Activated CD4-positive, alpha-beta memory T cell treated with anti-CD3 and anti-CD28 coated beads for 36 hours (primary cell): Measurements from ENCODE around the gene MCM9. TPM values are rescaled to one million over a fixed set of nuclear protein-coding genes. Genes with fewer than 3 reads are reported as not detected.

Experiments
- CTCF ChIA-PET: fragments of 350-600 bp; sonication (Branson Sonifier 250); formaldehyde crosslinking; loops from one replicate; lab custom pipeline; 2021; ENCODE audit warnings: antibody characterized with exemption, inconsistent platforms; lab: Charles Lee
- POLR2A ChIA-PET: fragments of 350-600 bp; sonication (Branson Sonifier 250); formaldehyde crosslinking; loops from one replicate; lab custom pipeline; 2021; ENCODE audit warnings: antibody characterized with exemption; lab: Charles Lee
- DNase-seq: peaks from one replicate; pipeline ENCODE4 v3.0.0-alpha.2; 2020
- H3K27ac Mint-ChIP-seq: one replicate; pipeline ENCODE4 v1.8.0; 2021; ENCODE audit warnings: mixed read lengths
- H3K27me3 Mint-ChIP-seq: one replicate; pipeline ENCODE4 v1.8.0; 2021; ENCODE audit warnings: mixed read lengths
- H3K36me3 Mint-ChIP-seq: one replicate; pipeline ENCODE4 v1.8.0; 2021; ENCODE audit warnings: mixed read lengths
- H3K4me1 Mint-ChIP-seq: one replicate; pipeline ENCODE4 v1.8.0; 2021; ENCODE audit warnings: low read depth, mixed read lengths
- H3K4me3 Mint-ChIP-seq: one replicate; pipeline ENCODE4 v1.8.0; 2021; ENCODE audit warnings: mild to moderate bottlenecking, mixed read lengths
- H3K9me3 Mint-ChIP-seq: one replicate; pipeline ENCODE4 v1.8.0; 2021; ENCODE audit warnings: mixed read lengths
- intact Hi-C: fragments of 100-400 bp; cut with micrococcal nuclease; formaldehyde crosslinking; loops from one replicate; pipeline ENCODE4 v1.15.1; 2023
- total RNA-seq, 2 experiments: library from RNA; stranded (reverse); gene quantifications; one replicate each; pipeline ENCODE4 v1.2.3, GENCODE V29; 2021

MCM9 gene
- total RNA-seq, 2 experiments from 2014 or later, result 14.4 to 14.7 TPM

DNA sequence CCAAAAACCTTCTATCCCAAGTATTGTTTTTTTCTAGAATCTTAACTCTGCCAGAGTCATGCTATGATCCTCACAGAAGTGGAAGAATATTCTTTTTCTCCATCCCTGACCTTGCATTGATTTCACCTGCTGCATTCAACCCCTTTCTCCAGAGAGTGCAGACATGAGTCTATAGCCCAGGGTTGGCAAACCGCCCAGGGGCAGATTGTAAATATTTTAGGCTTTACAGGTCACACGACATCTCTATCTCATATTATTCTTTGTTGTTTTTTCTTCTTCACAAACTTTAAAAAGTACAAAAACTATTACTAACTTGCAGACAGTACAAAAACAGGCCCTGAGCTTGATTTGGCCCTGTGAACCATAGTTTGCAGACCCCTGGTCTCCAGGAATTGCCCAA is 153.1 kb downstream of the MCM9 start:
- POLR2A ChIA-PET, result no interaction called here
- intact Hi-C loops, result no loop called here
- no peak for DNase-seq
- Mint-ChIP-seq H3K4me3 (no peak overlapping the region), H3K4me1 (peaks cover 13% of the 10 kb centered on the region), H3K27ac (no peak overlapping the region), H3K27me3 (no peaks in the 10 kb centered on the region), H3K36me3 (no peaks in the 10 kb centered on the region), H3K9me3 (no peaks in the 10 kb centered on the region)
- CTCF ChIA-PET, result no interaction called here

DNA sequence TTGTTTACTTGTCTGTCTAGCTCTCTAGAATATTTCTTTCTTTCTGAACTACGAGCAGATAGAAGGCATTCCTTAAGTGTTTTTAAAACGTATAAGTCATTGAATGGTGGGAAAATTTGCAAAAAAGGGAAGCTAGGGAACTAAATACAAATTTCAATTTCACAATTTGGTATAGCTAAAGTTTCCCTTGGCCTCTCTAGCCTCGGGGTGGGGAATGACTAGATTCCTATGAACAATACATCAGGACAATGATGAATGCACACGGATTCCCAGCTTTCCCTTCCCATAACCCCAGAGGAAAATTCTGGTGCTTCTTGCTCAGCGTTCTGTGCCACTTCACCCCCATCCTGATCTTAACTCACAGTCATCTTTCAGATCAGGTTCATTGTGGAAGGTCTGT is 154.3 kb downstream of the MCM9 start:
- POLR2A ChIA-PET, result no interaction called here
- peaks cover 20% of the 10 kb centered on the region for H3K4me1 Mint-ChIP-seq
- DNase-seq, result no peak

GRCh38 chr6:118776607-118777549 is 158.1 kb downstream of the MCM9 start:
- DNase-seq, result peak; percentile 79
- no peaks in the 10 kb centered on the region for H3K27me3 Mint-ChIP-seq
- H3K4me3 Mint-ChIP-seq, result no peak overlapping the region
- no peaks in the 10 kb centered on the region for H3K9me3 Mint-ChIP-seq
- H3K36me3 Mint-ChIP-seq, result no peaks in the 10 kb centered on the region
- H3K4me1 Mint-ChIP-seq, result peaks cover 20% of the 10 kb centered on the region
- CTCF ChIA-PET, result interaction anchor here (0.6 to 3.9 kb wide), 12 partner anchors 10 to 211 kb away, joined by 3 to 25 read pairs (median 4); no protein-coding TSS in a partner anchor
- intact Hi-C loops, result loop anchor here (1.0 to 5.0 kb wide), 7 partner anchors 11 to 495 kb away; partner anchors contain the start of gene CEP85L
- POLR2A ChIA-PET, result interaction anchor here (1.5 kb wide), 1 partner anchor 68 kb away, joined by 4 read pairs; no protein-coding TSS in a partner anchor
- H3K27ac Mint-ChIP-seq, result no peak overlapping the region

More for the DNA sequence above, 154.3 kb downstream of the MCM9 start:
- Mint-ChIP-seq H3K4me3 (no peak overlapping the region), H3K27me3 (no peaks in the 10 kb centered on the region), H3K9me3 (no peaks in the 10 kb centered on the region), H3K27ac (no peak overlapping the region), H3K36me3 (no peaks in the 10 kb centered on the region)
- CTCF ChIA-PET, result interaction anchor here (1.0 to 1.8 kb wide), 2 partner anchors 16 to 215 kb away, joined by 4 to 10 read pairs; no protein-coding TSS in a partner anchor
- intact Hi-C loops, result no loop called here

- ChIA-PET CTCF (interaction anchor here (0.6 to 3.9 kb wide), 6 partner anchors 9 to 218 kb away, joined by 3 to 25 read pairs (median 4); no protein-coding TSS in a partner anchor), POLR2A (no interaction called here)
- Mint-ChIP-seq H3K4me1 (peaks cover 20% of the 10 kb centered on the region), H3K9me3 (no peaks in the 10 kb centered on the region), H3K27me3 (no peaks in the 10 kb centered on the region), H3K4me3 (no peak overlapping the region), H3K27ac (no peak overlapping the region), H3K36me3 (no peaks in the 10 kb centered on the region)
- intact Hi-C loops, result loop anchor here (5.0 kb wide), 2 partner anchors 138 to 493 kb away; no protein-coding TSS in a partner anchor
- no peak for DNase-seq
These were observed 159.6 kb downstream of the MCM9 start for GRCh38 chr6:118775381-118775780.

- H3K27ac Mint-ChIP-seq, result no peak overlapping the region
- ChIA-PET POLR2A (no interaction called here), CTCF (interaction anchor here (3.9 kb wide), 1 partner anchor 209 kb away, joined by 25 read pairs; no protein-coding TSS in a partner anchor)
- no peak overlapping the region for H3K4me3 Mint-ChIP-seq
- no peaks in the 10 kb centered on the region for H3K27me3 Mint-ChIP-seq
- no peaks in the 10 kb centered on the region for H3K36me3 Mint-ChIP-seq
- no peak for DNase-seq
- peaks cover 20% of the 10 kb centered on the region for H3K4me1 Mint-ChIP-seq
- intact Hi-C loops, result no loop called here
- H3K9me3 Mint-ChIP-seq, result no peaks in the 10 kb centered on the region
These were observed 160.4 kb downstream of the MCM9 start for GRCh38 chr6:118774581-118774980.

- H3K27me3 Mint-ChIP-seq, result no peaks in the 10 kb centered on the region
- no peak overlapping the region for H3K27ac Mint-ChIP-seq
- peaks cover 31% of the 10 kb centered on the region for H3K4me1 Mint-ChIP-seq
- DNase-seq, result no peak
- intact Hi-C loops, result no loop called here
- no peak overlapping the region for H3K4me3 Mint-ChIP-seq
- no peaks in the 10 kb centered on the region for H3K9me3 Mint-ChIP-seq
- H3K36me3 Mint-ChIP-seq, result no peaks in the 10 kb centered on the region
- POLR2A ChIA-PET, result no interaction called here
- CTCF ChIA-PET, result no interaction called here
These were observed 162.1 kb downstream of the MCM9 start for GRCh38 chr6:118772886-118773285.

- CTCF ChIA-PET, result interaction anchor here (1.3 kb wide), 1 partner anchor 15 kb away, joined by 3 read pairs; no protein-coding TSS in a partner anchor
- Mint-ChIP-seq H3K27ac (no peak overlapping the region), H3K4me1 (peaks cover 20% of the 10 kb centered on the region), H3K27me3 (no peaks in the 10 kb centered on the region), H3K9me3 (no peaks in the 10 kb centered on the region), H3K36me3 (no peaks in the 10 kb centered on the region), H3K4me3 (no peak overlapping the region)
- DNase-seq, result no peak
- POLR2A ChIA-PET, result no interaction called here
- intact Hi-C loops, result no loop called here
These were observed 163.7 kb downstream of the MCM9 start for GRCh38 chr6:118771253-118771652.

GRCh38 chr6:118770835-118771234 is 164.1 kb downstream of the MCM9 start:
- H3K4me3 Mint-ChIP-seq, result no peak overlapping the region
- no peaks in the 10 kb centered on the region for H3K9me3 Mint-ChIP-seq
- ChIA-PET POLR2A (no interaction called here), CTCF (interaction anchor here (1.1 to 1.3 kb wide), 2 partner anchors 15 to 205 kb away, joined by 3 to 4 read pairs; no protein-coding TSS in a partner anchor)
- no peak for DNase-seq
- H3K27me3 Mint-ChIP-seq, result no peaks in the 10 kb centered on the region
- intact Hi-C loops, result no loop called here
- no peak overlapping the region for H3K27ac Mint-ChIP-seq
- no peaks in the 10 kb centered on the region for H3K36me3 Mint-ChIP-seq
- peaks cover 19% of the 10 kb centered on the region for H3K4me1 Mint-ChIP-seq

- peaks cover 19% of the 10 kb centered on the region for H3K4me1 Mint-ChIP-seq
- H3K4me3 Mint-ChIP-seq, result no peak overlapping the region
- CTCF ChIA-PET, result interaction anchor here (1.1 to 1.3 kb wide), 3 partner anchors 10 to 205 kb away, joined by 3 to 4 read pairs (median 3); no protein-coding TSS in a partner anchor
- DNase-seq, result no peak
- POLR2A ChIA-PET, result no interaction called here
- no peaks in the 10 kb centered on the region for H3K27me3 Mint-ChIP-seq
- H3K27ac Mint-ChIP-seq, result no peak overlapping the region
- no peaks in the 10 kb centered on the region for H3K36me3 Mint-ChIP-seq
- no peaks in the 10 kb centered on the region for H3K9me3 Mint-ChIP-seq
- intact Hi-C loops, result no loop called here
These were observed 164.7 kb downstream of the MCM9 start for GRCh38 chr6:118770112-118770788.

DNA sequence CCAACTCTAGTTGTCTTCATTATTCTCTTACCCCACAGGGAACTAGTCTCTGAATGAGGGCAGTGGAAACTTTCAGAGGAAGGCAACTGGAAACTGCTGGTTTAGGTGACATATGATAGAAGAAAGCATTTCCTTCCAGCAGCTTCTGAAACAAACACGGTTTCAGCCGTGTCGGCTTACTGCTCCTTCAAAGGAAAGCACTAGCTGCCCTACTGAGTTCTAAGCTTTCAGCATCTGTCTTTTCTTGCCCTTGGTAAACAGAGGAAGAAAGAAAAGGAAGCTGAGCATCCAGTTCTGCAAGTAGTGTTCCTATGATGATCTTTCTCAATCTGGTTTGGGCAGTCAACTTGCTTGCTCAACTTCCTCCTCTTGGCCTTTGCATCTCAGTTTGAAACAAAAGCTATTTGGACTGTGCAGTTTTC is 166.0 kb downstream of the MCM9 start:
- Mint-ChIP-seq H3K36me3 (no peaks in the 10 kb centered on the region), H3K27ac (peak overlapping the region; percentile 73), H3K4me3 (no peak overlapping the region), H3K27me3 (no peaks in the 10 kb centered on the region), H3K9me3 (no peaks in the 10 kb centered on the region), H3K4me1 (peaks cover 19% of the 10 kb centered on the region)
- ChIA-PET POLR2A (interaction anchor here (1.7 kb wide), 1 partner anchor 60 kb away, joined by 12 read pairs; no protein-coding TSS in a partner anchor), CTCF (interaction anchor here (0.6 to 1.1 kb wide), 4 partner anchors 11 to 361 kb away, joined by 3 read pairs; no protein-coding TSS in a partner anchor)
- peak; percentile 49 for DNase-seq
- intact Hi-C loops, result loop anchor here (1.0 kb wide), 2 partner anchors 43 to 59 kb away; no protein-coding TSS in a partner anchor

- intact Hi-C loops, result loop anchor here (1.0 kb wide), 1 partner anchor 42 kb away; no protein-coding TSS in a partner anchor
- Mint-ChIP-seq H3K27me3 (no peaks in the 10 kb centered on the region), H3K4me1 (peaks cover 19% of the 10 kb centered on the region)
These were observed 166.5 kb downstream of the MCM9 start for GRCh38 chr6:118768441-118768840.

More at GRCh38 chr6:118768441-118768840, 166.5 kb downstream of the MCM9 start:
- CTCF ChIA-PET, result interaction anchor here (0.6 to 1.9 kb wide), 3 partner anchors 32 to 80 kb away, joined by 3 to 5 read pairs (median 3); no protein-coding TSS in a partner anchor
- no peak for DNase-seq
- POLR2A ChIA-PET, result interaction anchor here (1.7 kb wide), 1 partner anchor 59 kb away, joined by 12 read pairs; no protein-coding TSS in a partner anchor
- Mint-ChIP-seq H3K9me3 (no peaks in the 10 kb centered on the region), H3K27ac (peak overlapping the region; percentile 73), H3K4me3 (no peak overlapping the region), H3K36me3 (no peaks in the 10 kb centered on the region)
